K562 (cell line): Measurements from ENCODE around the gene PCGF6. TPM values are rescaled to one million over a fixed set of nuclear protein-coding genes. Genes with fewer than 3 reads are reported as not detected.

Source experiments
- CCNT2 ChIP-seq: IDR thresholded peaks from 2 replicates; pipeline ENCODE4 v1.6.1; 2011; ENCODE audit warnings: borderline replicate concordance, low read depth, mild to moderate bottlenecking, moderate library complexity, mixed read lengths, low read length; ENCODE audit not compliant: insufficient read length; ENCODE audit errors: extremely low read depth
- E2F8 ChIP-seq: fragments of 450-650 bp; IDR thresholded peaks from 2 replicates; pipeline ENCODE4 v1.7.1; 2018; ENCODE audit warnings: mild to moderate bottlenecking, low read depth; ENCODE audit not compliant: partially characterized antibody
- GABPB1 ChIP-seq: sonication (generic); formaldehyde crosslinking; IDR thresholded peaks from 2 replicates; pipeline ENCODE4 v1.8.0; 2022; ENCODE audit warnings: mild to moderate bottlenecking, missing genetic modification reagents
- IRF1 ChIP-seq: sonication (generic); formaldehyde crosslinking; IDR thresholded peaks from 2 replicates; pipeline ENCODE4 v1.8.0; 2022; ENCODE audit warnings: missing genetic modification reagents, mild to moderate bottlenecking, borderline replicate concordance
- MTA2 ChIP-seq: fragments of 450-650 bp; IDR thresholded peaks from 2 replicates; pipeline ENCODE4 v1.6.1; 2016; ENCODE audit warnings: low read depth
- MYNN ChIP-seq, 2 experiments: sonication (generic); formaldehyde crosslinking in 1 of 2; IDR thresholded peaks; 2 replicates each; pipeline versions ENCODE4 v1.5.0 to v1.6.1; 2016 to 2020; ENCODE audit warnings: antibody characterized with exemption in 1 of 2, missing genetic modification reagents in 1 of 2
- NBN ChIP-seq: fragments of 450-650 bp; IDR thresholded peaks from 2 replicates; pipeline ENCODE4 v1.6.1; 2016; ENCODE audit warnings: low read depth, mild to moderate bottlenecking
- PHB2 ChIP-seq: fragments of 450-650 bp; IDR thresholded peaks from 2 replicates; pipeline ENCODE4 v1.6.1; 2017; ENCODE audit warnings: low read depth
- PRDM10 ChIP-seq: fragments of 450-650 bp; IDR thresholded peaks from 2 replicates; pipeline ENCODE4 v1.6.1; 2018; ENCODE audit not compliant: partially characterized antibody
- RBBP5 ChIP-seq: fragments of 200-600 bp; sonication (generic); IDR thresholded peaks from 2 replicates; pipeline ENCODE4 v1.6.1; 2012; ENCODE audit warnings: borderline replicate concordance, mild to moderate bottlenecking, low read length, control low read depth, inconsistent platforms; ENCODE audit not compliant: insufficient read depth, poor library complexity, severe bottlenecking
- RBM14 ChIP-seq: fragments of 200-400 bp; formaldehyde crosslinking; IDR thresholded peaks from 2 replicates; pipeline ENCODE4 v1.6.1; 2018; ENCODE audit warnings: low read depth, mild to moderate bottlenecking, low read length, moderate library complexity, borderline replicate concordance; ENCODE audit not compliant: insufficient read depth
- SPI1 ChIP-seq: IDR thresholded peaks from 2 replicates; pipeline ENCODE4 v1.6.1; 2011; ENCODE audit warnings: low read depth, low read length, control low read depth, borderline replicate concordance
- SRSF9 ChIP-seq: fragments of 200-400 bp; formaldehyde crosslinking; IDR thresholded peaks from 2 replicates; pipeline ENCODE4 v1.6.1; 2017; ENCODE audit warnings: low read depth, low read length, borderline replicate concordance
- TBP ChIP-seq: optimal IDR thresholded peaks from 2 replicates; pipeline ENCODE3; 2011; ENCODE audit warnings: low read depth, low read length, improper control_type of control experiment
- ZNF280B ChIP-seq: fragments of 250-450 bp; sonication (Bioruptor Pico); IDR thresholded peaks from 2 replicates; pipeline ENCODE4 v1.5.1; 2021; ENCODE audit warnings: mild to moderate bottlenecking
- ZNF347 ChIP-seq: fragments of 450-650 bp; formaldehyde crosslinking; IDR thresholded peaks from 2 replicates; pipeline ENCODE4 v1.4.0; 2020; ENCODE audit warnings: low read depth, mild to moderate bottlenecking, moderate library complexity
- polyA plus RNA-seq, 8 experiments: library from polyadenylated mRNA; depleted of rRNA in 4 of 8; stranded (reverse) in 5 of 8; unstranded in 3 of 8; fragments of >200 nt; fragmentation: Nextera tagmentation in 2 of 8; fragmentation: Illumina TruSeq in 1 of 8; extraction: Ambion mirVana in 2 of 8; extraction: Trizol in 1 of 8; gene quantifications; 2 replicates each; pipeline versions ENCODE4 v1.2.1 to v1.2.3, GENCODE V29; 2011 to 2014; ENCODE audit warnings: inconsistent platforms in 1 of 8, missing spikeins in 1 of 8
- total RNA-seq, 7 experiments: library from RNA; depleted of rRNA in 6 of 7; stranded (reverse); fragments of >200 nt in 6 of 7; fragmentation: Illumina TruSeq in 2 of 7; extraction: Trizol in 2 of 7; gene quantifications; 2 replicates each; pipeline versions ENCODE4 v1.2.1 to v1.2.3, GENCODE V29; 2011 to 2021; ENCODE audit warnings: low replicate concordance in 1 of 7

PCGF6 gene
- total and polyA plus RNA-seq, 9 of the 15 experiments (the other 6 are each of a cell fraction or from before 2014, with no cell fraction given): 8.4 to 24.6 (median 20.6) TPM

GRCh38 chr10:103367782-103368518, 17.0 kb upstream of the PCGF6 start, which contains the start of gene TAF5 (continued):
- TF ChIP-seq MTA2: no peak
- TF ChIP-seq TBP: peak; percentile 97
- no peak for TF ChIP-seq ZNF347 (CRISPR knock-in tag)
- TF ChIP-seq RBM14: no peak
- no peak; the same call in 1 of the 2 replicates for TF ChIP-seq GABPB1 (CRISPR knock-in tag)
- TF ChIP-seq IRF1 (CRISPR knock-in tag): no peak
- TF ChIP-seq CCNT2: peak; percentile 22
- no peak for TF ChIP-seq MYNN (IDR thresholded peaks at IDR 0.05)
- no peak for TF ChIP-seq MYNN (CRISPR knock-in tag; IDR thresholded peaks at IDR 0.05)
- TF ChIP-seq SRSF9: no peak
- TF ChIP-seq E2F8: peak; percentile 65
- no peak for TF ChIP-seq NBN
- TF ChIP-seq ZNF280B: no peak
- peak; percentile 7 for TF ChIP-seq PRDM10
- TF ChIP-seq SPI1: peak; percentile 50; the same call in 1 of the 2 replicates
- TF ChIP-seq RBBP5: peak; percentile 61
- no peak for TF ChIP-seq PHB2
